Trophoblast cell (in vitro differentiated cells and primary cell): Measurements from ENCODE around the gene MYBBP1A.

Source experiments
- DNase-seq, 2 donors: peaks; one replicate each; pipeline ENCODE4 v3.0.0-alpha.2; 2016
- H2AFZ ChIP-seq: 2 replicates; pipeline ENCODE4 v1.6.1; 2013; ENCODE audit warnings: low read length, moderate library complexity, mild to moderate bottlenecking; ENCODE audit not compliant: insufficient read depth, poor library complexity
- H2AK5ac ChIP-seq: 2 replicates; pipeline ENCODE4 v1.6.1; 2013; ENCODE audit warnings: mild to moderate bottlenecking, low read length
- H2BK120ac ChIP-seq: 2 replicates; pipeline ENCODE4 v1.6.1; 2013; ENCODE audit warnings: low read length, mild to moderate bottlenecking, moderate library complexity; ENCODE audit not compliant: insufficient read depth, poor library complexity
- H2BK12ac ChIP-seq: 2 replicates; pipeline ENCODE4 v1.6.1; 2013; ENCODE audit warnings: mild to moderate bottlenecking, low read length, moderate library complexity
- H2BK5ac ChIP-seq: 2 replicates; pipeline ENCODE4 v1.6.1; 2013; ENCODE audit warnings: low read length, low read depth, moderate library complexity, mild to moderate bottlenecking; ENCODE audit not compliant: poor library complexity
- H3K14ac ChIP-seq: 2 replicates; pipeline ENCODE4 v1.6.1; 2013; ENCODE audit warnings: mild to moderate bottlenecking, low read length
- H3K18ac ChIP-seq: 2 replicates; pipeline ENCODE4 v1.6.1; 2013; ENCODE audit warnings: mild to moderate bottlenecking, low read length
- H3K23ac ChIP-seq: 2 replicates; pipeline ENCODE4 v1.6.1; 2013; ENCODE audit warnings: low read length
- H3K27ac ChIP-seq: 2 replicates; pipeline ENCODE4 v1.5.1; 2013; ENCODE audit warnings: low read depth, mild to moderate bottlenecking, inconsistent platforms, low read length, moderate library complexity
- H3K27me3 ChIP-seq: 2 replicates; pipeline ENCODE4 v1.6.1; 2013; ENCODE audit warnings: inconsistent platforms, mild to moderate bottlenecking, low read length, moderate library complexity; ENCODE audit not compliant: insufficient read depth
- H3K36me3 ChIP-seq, 2 experiments: 1 replicate in 1 of 2; 2 replicates in 1 of 2; pipeline ENCODE4 v1.6.1; 2013; ENCODE audit warnings: low read length in 2 of 2, mild to moderate bottlenecking in 2 of 2, moderate library complexity in 1 of 2; ENCODE audit not compliant: insufficient read depth in 2 of 2, control insufficient read depth in 1 of 2
- H3K4ac ChIP-seq: 2 replicates; pipeline ENCODE4 v1.6.1; 2013; ENCODE audit warnings: low read depth, mild to moderate bottlenecking, low read length, moderate library complexity
- H3K4me1 ChIP-seq, 2 experiments: 1 replicate in 1 of 2; 2 replicates in 1 of 2; pipeline ENCODE4 v1.6.1; 2013; ENCODE audit warnings: low read length in 2 of 2, mild to moderate bottlenecking in 2 of 2, moderate library complexity in 1 of 2; ENCODE audit not compliant: insufficient read depth in 2 of 2, control insufficient read depth in 1 of 2
- H3K4me2 ChIP-seq: 2 replicates; pipeline ENCODE4 v1.6.1; 2013; ENCODE audit warnings: inconsistent platforms, mild to moderate bottlenecking, low read length, moderate library complexity
- H3K4me3 ChIP-seq: 2 replicates; pipeline ENCODE4 v1.5.1; 2013; ENCODE audit warnings: mild to moderate bottlenecking, low read depth, low read length, inconsistent platforms
- H3K79me1 ChIP-seq: one replicate; pipeline ENCODE4 v1.6.1; 2013; ENCODE audit warnings: low read length
- H3K79me2 ChIP-seq: 2 replicates; pipeline ENCODE4 v1.6.1; 2013; ENCODE audit warnings: low read length, mild to moderate bottlenecking; ENCODE audit not compliant: control insufficient read depth, insufficient read depth, poor library complexity
- H3K9ac ChIP-seq: 2 replicates; pipeline ENCODE4 v1.6.1; 2013; ENCODE audit warnings: mild to moderate bottlenecking, low read length
- H3K9me3 ChIP-seq: 2 replicates; pipeline ENCODE4 v1.6.1; 2013; ENCODE audit warnings: low read depth, mild to moderate bottlenecking, control low read depth, inconsistent platforms, low read length; ENCODE audit not compliant: insufficient read depth
- H4K12ac ChIP-seq: 2 replicates; pipeline ENCODE4 v1.6.1; 2013; ENCODE audit warnings: low read depth, mild to moderate bottlenecking, low read length, moderate library complexity
- H4K8ac ChIP-seq: 2 replicates; pipeline ENCODE4 v1.6.1; 2013; ENCODE audit warnings: low read depth, mild to moderate bottlenecking, low read length, moderate library complexity
- H4K91ac ChIP-seq: one replicate; pipeline ENCODE4 v1.6.1; 2013; ENCODE audit warnings: low read depth, mild to moderate bottlenecking, low read length, moderate library complexity
- WGBS: extraction: QIAGEN DNeasy Blood & Tissue Kit; methylation state at CpG from one replicate; pipeline ENCODE4 v1.1.7; 2013; ENCODE audit warnings: missing lambda C conversion rate; ENCODE audit not compliant: insufficient read length, insufficient coverage; ENCODE audit errors: extremely low coverage; 5-methylcytosine and 5-hydroxymethylcytosine counted together

MYBBP1A gene

GRCh38 chr17:4533523-4534504, 21.4 kb downstream of the MYBBP1A start:
- Histone ChIP-seq H2BK120ac (no peak overlapping the region), H3K18ac (no peak overlapping the region), H3K27ac (no peak overlapping the region), H3K4ac (no peak overlapping the region), H3K4me3 (no peak overlapping the region), H3K27me3 (no peaks in the 10 kb centered on the region), H3K9me3 (no peaks in the 10 kb centered on the region), H4K12ac (no peak overlapping the region), H3K79me1 (no peaks in the 10 kb centered on the region), H3K9ac (no peak overlapping the region), H2AFZ (no peak overlapping the region), H3K79me2 (no peaks in the 10 kb centered on the region), H3K4me2 (no peak overlapping the region), H3K14ac (no peak overlapping the region), H2BK12ac (no peak overlapping the region), H4K91ac (no peak overlapping the region), H4K8ac (no peak overlapping the region), H3K36me3 (peaks cover 93% of the 10 kb centered on the region in 2 experiments), H3K23ac (no peak overlapping the region), H2AK5ac (no peak overlapping the region), H3K4me1 (peaks cover 0 to 2% of the 10 kb centered on the region in 2 experiments), H2BK5ac (no peak overlapping the region)
- no peak for DNase-seq
- WGBS = no CpG with 5 or more reads among the region's 23 CpGs

GRCh38 chr17:4532860-4533522, 22.2 kb downstream of the MYBBP1A start:
- Histone ChIP-seq H3K79me1 (no peaks in the 10 kb centered on the region), H2AFZ (no peak overlapping the region), H2BK5ac (no peak overlapping the region), H3K36me3 (peaks cover 92 to 93% of the 10 kb centered on the region in 2 experiments), H3K9ac (no peak overlapping the region), H3K79me2 (no peaks in the 10 kb centered on the region), H2BK12ac (no peak overlapping the region), H3K27me3 (no peaks in the 10 kb centered on the region), H3K23ac (no peak overlapping the region), H4K12ac (no peak overlapping the region), H3K4me1 (peaks cover 0 to 2% of the 10 kb centered on the region in 2 experiments), H3K4me2 (no peak overlapping the region), H3K4ac (no peak overlapping the region), H4K8ac (no peak overlapping the region), H3K18ac (no peak overlapping the region), H4K91ac (no peak overlapping the region), H2AK5ac (no peak overlapping the region), H3K9me3 (no peaks in the 10 kb centered on the region), H3K27ac (no peak overlapping the region), H3K4me3 (no peak overlapping the region), H2BK120ac (no peak overlapping the region), H3K14ac (no peak overlapping the region)
- DNase-seq = no peak
- no CpG with 5 or more reads among the region's 33 CpGs for WGBS

GRCh38 chr17:4531988-4532736, 23.0 kb downstream of the MYBBP1A start:
- 100% methylated on average over 2 of the region's 17 CpGs for WGBS
- H3K18ac ChIP-seq = no peak overlapping the region

More at GRCh38 chr17:4531988-4532736, 23.0 kb downstream of the MYBBP1A start:
- Histone ChIP-seq H3K27me3 (no peaks in the 10 kb centered on the region), H4K12ac (no peak overlapping the region), H3K36me3 (peaks cover 87 to 89% of the 10 kb centered on the region in 2 experiments), H3K4me1 (peaks cover 0 to 2% of the 10 kb centered on the region in 2 experiments), H4K8ac (no peak overlapping the region), H3K9me3 (no peaks in the 10 kb centered on the region), H4K91ac (no peak overlapping the region), H3K79me2 (no peaks in the 10 kb centered on the region), H2BK120ac (no peak overlapping the region), H2BK12ac (no peak overlapping the region), H3K23ac (no peak overlapping the region), H3K14ac (no peak overlapping the region), H2AFZ (no peak overlapping the region), H3K4me2 (no peak overlapping the region), H3K27ac (no peak overlapping the region), H2AK5ac (no peak overlapping the region), H3K79me1 (no peaks in the 10 kb centered on the region), H3K4me3 (no peak overlapping the region), H3K9ac (no peak overlapping the region), H3K4ac (no peak overlapping the region), H2BK5ac (no peak overlapping the region)
- DNase-seq = no peak
